Activated CD8-positive, alpha-beta memory T cell treated with anti-CD3 and anti-CD28 coated beads for 1 hour (primary cell): ENCODE measurements around the gene P4HA2.

Experiments
- DNase-seq, 2 donors: peaks; one replicate each; pipeline ENCODE4 v3.0.0-alpha.2; 2020; ENCODE audit warnings: low read depth in 1 of 2; ENCODE audit errors: extremely low read depth in 1 of 2

Gene P4HA2

GRCh38 chr5:132264546-132265335 is 37.1 kb upstream of the P4HA2 start:
- no peak for DNase-seq

GRCh38 chr5:132263548-132264261 is 36.1 kb upstream of the P4HA2 start:
- DNase-seq: no peak

GRCh38 chr5:132262882-132263547 is 35.4 kb upstream of the P4HA2 start:
- no peak for DNase-seq

- no peak for DNase-seq
Measured at GRCh38 chr5:132261881-132262845, 34.5 kb upstream of the P4HA2 start.

- DNase-seq: no peak
Measured at GRCh38 chr5:132260714-132261551, 33.3 kb upstream of the P4HA2 start.

GRCh38 chr5:132260051-132260450 is 32.4 kb upstream of the P4HA2 start:
- no peak for DNase-seq

- DNase-seq: no peak
Measured at GRCh38 chr5:132259069-132259851, 31.6 kb upstream of the P4HA2 start.

GRCh38 chr5:132258102-132259068 is 30.7 kb upstream of the P4HA2 start:
- no peak for DNase-seq

- no peak for DNase-seq
Measured at GRCh38 chr5:132257131-132258101, 29.8 kb upstream of the P4HA2 start, which contains the start of gene PDLIM4. TSS of gene PDLIM4 (plus strand) at chr5:132257696. CDS start at chr5:132257735, 39 bp downstream.

- no peak for DNase-seq
Measured at GRCh38 chr5:132256783-132257130, 29.1 kb upstream of the P4HA2 start.

GRCh38 chr5:132256086-132256782 is 28.6 kb upstream of the P4HA2 start:
- DNase-seq: no peak

- no peak for DNase-seq
Measured at GRCh38 chr5:132254321-132254977, 26.8 kb upstream of the P4HA2 start.

GRCh38 chr5:132253452-132254320 is 26.0 kb upstream of the P4HA2 start:
- DNase-seq: no peak

GRCh38 chr5:132253008-132253441 is 25.4 kb upstream of the P4HA2 start:
- no peak for DNase-seq
